GM18907 (cell line): ENCODE data around the gene BICD2.

Source experiments
- ATAC-seq: cut with Tn5 transposase; IDR thresholded peaks from one replicate; pipeline ENCODE4 v1.9.1; 2021; ENCODE audit warnings: mild to moderate bottlenecking, moderate library complexity; ENCODE audit not compliant: unreplicated experiment

Gene BICD2

DNA sequence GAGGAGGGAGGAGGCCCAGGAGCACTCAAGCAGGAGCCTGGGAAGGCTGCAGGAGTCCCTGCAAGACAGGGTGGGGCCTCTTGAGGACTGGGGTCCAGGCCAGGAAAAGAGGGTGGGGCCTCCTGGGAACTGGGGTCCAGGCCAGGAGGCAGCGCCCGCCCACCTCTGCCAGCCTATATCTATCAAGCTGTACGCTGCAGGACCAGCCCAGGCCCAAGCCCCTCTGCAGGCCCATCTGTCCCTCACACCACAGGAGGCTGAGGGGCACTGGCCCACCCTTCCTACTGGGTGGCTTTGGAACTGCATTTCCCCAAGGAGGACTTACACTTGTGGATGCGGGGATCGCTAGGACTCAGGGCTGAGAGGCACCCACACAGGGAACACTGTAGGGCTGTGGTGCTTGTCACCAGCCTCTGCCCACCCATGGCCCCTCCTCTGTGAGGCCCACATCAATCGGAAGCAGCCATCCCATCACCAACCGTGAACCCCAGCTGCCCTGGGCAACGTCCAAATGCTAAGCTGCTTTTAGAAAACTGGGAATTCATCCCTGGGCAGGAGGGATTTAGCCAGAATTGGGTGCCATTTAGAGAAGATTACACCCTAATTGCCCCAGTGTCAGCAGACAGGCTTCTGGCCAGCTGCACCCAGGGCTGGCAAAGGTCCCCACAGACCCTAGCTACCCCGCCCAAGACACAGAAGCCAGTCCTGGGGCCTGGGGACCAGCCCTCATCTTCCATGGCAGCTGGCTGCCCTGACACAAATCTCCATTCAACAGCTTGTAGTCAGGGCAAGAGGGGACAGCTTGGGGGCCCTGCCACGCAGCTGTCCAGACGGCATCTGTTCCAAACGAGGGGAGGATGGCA lies 15.3 kb downstream of the BICD2 start:
- no peak for ATAC-seq

DNA sequence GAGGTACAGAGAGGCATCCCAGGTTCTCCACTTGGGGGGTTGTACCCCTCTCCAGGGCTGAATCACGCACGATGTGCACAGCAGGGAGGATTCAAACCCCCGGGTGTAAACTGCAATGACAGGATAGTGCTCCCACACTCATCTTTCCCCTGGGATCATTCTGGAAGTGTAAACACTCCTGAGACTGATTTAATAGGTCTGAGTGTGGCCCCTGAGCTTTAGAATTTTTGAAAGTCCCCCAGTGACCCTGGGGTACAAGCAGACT lies 16.5 kb downstream of the BICD2 start:
- ATAC-seq: no peak

DNA sequence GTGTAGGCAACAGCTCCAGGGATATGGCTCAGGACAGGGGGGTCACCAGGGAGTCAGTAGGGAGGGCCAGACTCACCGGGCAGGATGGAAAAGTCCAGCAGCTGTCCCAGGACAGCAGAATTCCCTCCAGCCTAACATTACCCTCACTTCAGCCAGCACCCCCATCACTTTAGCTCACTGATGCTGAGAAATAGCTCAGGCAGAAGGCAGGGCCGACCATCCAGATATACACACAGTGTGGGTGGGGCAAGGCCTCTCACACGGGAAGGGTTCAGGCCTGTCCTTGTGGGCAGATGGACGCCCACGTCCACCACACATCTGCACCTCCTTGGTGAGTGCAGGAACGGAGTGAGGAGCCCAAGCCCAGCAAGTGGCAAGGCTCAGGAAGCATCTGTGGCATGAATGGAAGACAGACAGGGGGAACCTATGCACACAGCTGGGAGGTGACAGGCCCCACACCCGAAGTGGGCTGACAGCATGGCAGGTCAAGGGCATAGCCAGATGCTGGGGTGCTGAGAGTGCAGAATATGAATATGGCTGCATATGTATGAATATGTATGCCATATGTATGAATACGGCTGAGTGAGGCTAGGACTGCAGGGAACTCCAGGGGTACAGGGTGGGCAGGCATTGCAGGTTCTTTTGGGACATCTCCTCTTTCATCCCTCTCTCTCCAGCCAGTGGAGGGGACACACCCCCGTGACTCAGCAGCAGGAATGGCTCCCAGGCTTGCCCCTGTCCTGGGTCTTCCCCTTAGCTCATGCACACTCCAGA lies 17.0 kb downstream of the BICD2 start:
- ATAC-seq: no peak

DNA sequence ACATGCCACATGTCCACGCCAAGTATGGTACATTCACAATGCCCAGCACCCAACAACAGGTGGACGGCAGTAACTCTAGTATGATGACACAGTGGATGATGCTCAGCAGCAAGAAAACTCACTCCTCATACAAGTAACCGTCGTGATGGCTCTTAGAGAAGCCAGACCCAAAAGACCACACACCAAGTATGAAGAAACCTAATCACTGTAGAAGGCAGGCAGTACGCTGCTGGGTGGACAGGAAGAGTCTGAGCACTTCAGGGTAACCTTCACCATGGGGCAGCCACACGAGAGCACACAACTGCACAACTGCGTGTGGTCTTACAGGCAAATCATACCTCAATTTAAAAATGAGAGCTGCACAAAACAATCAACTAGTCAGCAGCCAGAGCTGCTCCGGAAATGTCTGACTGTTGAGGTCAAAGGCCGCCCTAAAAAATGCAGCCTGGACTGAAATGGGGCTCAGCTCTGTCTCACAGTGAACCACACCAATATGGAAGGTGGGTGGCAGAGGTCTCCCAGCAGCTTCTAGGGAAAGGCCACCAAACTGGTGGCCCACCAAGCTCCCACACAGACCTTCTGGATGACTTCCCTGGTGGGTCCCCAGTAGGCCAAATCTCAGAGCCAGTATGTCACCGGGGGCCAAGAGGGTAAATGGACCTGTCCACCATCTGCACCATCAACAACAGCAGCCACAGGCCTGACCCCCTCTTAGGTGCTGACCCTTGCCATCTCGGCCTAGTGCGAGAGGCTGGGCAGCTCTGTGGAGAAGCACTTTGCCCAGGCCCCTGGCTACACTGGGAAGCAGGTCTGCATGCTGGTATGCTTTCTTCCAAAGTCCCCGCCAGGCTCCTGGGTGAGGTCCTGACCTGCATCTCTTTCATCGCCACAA lies 17.8 kb downstream of the BICD2 start:
- ATAC-seq: no peak

DNA sequence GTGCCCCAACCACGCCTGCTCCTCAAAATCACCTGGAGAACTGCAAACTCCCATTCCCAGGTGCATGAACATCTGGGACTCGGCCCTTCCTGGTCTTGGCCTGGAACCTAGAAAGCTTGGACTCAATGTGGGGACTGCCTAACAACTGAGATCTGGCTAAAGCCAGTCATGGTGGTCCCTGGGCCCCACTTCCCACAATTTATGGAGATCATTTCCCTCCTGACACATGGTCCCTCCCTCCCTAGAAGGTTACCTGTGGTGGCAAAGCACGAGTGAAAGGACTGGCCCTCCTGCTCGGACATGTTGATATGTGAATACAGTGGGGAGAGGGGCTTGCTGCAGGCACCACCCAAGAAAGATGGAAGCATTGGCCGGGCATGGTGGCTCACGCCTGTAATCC lies 18.8 kb downstream of the BICD2 start:
- no peak for ATAC-seq

DNA sequence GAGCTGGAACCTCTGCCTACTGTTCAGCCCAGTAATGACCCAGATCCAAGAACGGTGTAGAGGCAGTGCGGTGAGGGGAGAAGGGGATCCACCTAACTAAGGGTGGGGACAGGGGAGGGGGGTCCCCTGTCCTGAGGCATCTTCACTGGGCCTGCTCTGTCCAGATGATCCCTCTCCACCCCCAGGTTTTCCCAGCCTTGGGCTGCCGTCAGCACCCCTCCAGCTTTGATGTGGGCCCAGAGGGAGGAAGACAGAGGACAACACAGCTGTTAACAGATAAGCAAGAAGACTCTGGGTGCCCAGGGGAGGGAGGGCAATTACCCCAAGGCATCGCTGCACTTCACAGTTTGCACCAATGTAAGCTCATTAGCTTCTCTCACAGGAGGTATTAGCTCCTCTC lies 19.3 kb downstream of the BICD2 start:
- ATAC-seq: no peak

DNA sequence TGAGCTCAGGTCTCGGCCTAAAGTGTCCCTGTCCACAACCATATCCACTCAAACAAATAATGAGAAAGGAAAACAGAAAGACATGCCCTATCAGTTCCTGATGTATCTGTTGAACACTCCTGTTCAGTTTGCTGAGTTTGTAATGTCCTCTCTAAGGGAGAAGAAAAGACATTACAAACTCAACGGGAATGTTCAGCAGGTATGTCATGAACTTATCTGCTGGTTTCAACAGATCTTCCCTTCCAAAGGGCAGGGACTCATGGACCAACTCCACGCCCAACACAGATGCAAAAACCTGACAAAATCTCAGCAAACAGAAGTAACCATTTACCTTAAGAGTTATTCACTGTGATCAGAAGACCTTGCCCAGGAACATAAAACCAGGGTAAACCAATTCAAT lies 23.7 kb downstream of the BICD2 start:
- ATAC-seq: no peak

DNA sequence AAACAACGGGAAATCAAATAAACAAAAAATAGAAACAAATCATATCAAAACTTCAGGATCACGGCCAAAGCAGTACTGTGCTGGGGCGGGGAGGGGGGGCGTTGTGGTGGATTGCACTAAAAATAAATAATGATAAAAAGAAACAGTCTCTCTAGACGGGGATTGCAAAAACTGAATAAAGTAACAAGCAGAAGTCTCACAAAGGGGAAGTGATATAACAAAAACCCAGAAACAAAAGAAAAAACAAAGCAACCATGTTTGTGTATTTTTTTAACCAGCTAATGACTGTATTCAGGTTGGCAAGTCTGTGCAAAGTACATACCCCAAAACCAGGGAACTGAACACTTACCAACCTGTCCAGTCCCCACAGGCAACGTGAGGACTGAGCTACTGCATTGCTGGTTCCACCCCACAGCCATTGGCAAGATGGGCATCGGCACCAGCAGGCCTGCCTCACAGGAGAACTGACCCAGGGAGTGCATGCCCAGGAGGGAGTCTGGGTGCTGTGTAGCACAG lies 24.1 kb downstream of the BICD2 start:
- no peak for ATAC-seq

DNA sequence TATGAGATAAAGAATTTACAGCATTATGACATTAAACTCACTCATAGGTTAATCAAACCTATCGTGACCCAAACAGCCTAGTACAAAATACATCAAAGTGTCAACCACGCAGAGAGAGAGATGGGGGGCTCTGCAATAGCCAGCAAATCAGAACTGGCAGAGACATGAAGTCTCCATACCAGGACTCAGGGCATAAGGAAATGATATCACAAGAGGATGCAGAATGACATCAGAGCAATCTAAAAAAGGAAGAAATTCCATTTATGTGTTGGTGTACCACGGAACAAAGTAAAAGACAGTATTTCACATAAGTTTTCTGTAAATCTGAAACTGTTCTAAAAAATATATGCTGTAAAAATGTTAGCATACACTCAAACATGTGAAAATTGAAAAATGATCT lies 24.6 kb downstream of the BICD2 start:
- no peak for ATAC-seq

DNA sequence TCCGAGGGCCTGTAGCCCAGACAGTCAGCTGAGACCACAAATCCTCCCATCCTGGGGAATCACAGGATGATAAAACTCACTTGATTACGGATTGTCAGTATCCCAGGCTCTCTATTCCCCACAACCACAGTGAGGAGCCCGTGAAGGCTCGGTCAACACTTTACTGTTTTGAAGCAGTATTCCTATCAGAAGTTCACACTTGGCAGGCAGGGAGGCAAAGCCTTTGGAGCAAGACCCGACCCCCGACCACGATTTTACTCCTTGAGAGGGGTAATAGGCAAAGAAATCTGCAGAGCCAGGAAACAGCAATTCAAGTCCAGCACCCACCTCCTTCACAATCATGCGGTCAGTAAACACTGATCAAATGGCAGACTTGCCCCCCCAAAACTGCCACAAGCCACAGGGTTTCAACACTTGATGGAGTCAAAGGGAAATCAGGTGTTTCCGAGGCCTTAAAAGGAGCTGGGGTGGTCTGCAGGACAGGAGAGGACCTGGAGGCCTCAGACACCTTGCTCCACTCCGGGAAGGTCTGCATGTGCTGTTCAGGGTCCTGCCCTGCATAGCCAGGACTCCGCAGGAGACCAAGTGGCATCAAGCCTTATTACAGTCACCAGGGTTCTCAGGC lies 25.2 kb downstream of the BICD2 start:
- ATAC-seq: no peak

DNA sequence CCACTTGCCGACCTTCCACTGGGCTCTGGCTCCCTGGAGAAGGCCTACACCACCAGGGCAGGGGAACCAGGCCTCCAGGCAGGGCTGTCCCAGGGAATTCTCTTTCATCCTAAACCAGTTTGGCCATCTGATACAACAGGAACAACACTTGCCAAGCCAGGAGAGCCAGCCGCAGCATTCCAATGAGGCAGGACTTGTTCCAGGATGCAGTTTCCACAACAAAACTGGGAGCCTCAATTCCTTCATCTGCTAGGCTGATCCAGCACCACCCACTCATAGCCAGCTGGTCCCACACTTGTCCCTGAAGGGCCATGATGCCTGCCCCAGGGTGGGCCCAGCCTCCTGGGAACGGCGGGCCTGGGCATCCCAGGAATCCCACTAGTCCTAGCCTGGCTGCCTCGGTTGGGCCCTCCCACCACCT lies 26.0 kb downstream of the BICD2 start:
- ATAC-seq: no peak

DNA sequence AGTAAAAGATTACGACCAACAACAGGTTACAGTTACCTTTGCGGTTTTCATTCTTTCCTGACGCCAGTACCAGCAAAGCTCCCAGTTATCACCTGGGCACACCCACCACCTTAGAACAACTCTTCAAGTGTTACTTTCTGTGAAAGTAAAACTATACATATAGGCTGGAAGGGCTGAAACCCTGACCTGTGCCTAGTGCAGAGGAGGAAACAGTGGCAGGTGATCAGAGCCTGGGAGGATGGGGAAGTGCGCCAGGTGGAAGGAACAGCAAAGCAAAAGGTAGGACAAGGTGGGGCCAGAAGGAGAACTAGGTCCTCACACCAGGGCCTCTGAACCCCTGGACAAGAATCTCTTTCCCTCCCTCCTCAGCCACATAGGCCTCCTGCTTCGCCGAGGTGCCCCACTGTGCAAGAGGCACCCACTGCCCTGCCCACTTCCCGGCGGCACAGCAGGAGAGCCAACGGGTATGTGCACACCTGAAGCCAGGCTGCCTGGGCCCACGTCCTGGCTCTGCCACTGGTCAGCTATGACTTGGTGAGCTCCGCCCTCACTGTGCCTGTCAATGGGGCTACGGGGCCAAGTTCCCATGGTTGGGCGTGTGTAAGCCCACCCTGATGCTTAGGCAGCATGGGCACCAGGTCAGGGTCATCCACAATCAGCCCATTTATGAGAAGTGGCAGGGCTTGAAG lies 26.9 kb downstream of the BICD2 start:
- no peak for ATAC-seq

DNA sequence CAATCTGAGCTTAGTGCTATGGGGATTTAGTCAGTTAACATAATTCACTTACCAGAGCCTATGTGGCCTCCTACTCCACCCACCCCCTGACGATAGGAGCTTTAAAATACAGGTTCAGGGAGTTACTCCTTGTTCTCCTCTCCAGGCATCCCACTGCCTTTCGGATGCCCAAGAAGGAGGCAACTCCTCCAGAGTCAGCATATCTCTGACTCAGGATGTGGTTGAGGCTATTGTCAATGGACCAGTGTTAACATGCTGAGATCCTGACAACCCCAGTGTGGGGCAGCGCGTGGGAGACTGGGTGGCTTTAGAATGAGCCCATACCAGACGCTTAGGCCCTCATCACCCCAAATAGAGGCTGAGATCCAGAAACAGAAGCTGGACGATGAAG lies 27.4 kb downstream of the BICD2 start:
- ATAC-seq: no peak

DNA sequence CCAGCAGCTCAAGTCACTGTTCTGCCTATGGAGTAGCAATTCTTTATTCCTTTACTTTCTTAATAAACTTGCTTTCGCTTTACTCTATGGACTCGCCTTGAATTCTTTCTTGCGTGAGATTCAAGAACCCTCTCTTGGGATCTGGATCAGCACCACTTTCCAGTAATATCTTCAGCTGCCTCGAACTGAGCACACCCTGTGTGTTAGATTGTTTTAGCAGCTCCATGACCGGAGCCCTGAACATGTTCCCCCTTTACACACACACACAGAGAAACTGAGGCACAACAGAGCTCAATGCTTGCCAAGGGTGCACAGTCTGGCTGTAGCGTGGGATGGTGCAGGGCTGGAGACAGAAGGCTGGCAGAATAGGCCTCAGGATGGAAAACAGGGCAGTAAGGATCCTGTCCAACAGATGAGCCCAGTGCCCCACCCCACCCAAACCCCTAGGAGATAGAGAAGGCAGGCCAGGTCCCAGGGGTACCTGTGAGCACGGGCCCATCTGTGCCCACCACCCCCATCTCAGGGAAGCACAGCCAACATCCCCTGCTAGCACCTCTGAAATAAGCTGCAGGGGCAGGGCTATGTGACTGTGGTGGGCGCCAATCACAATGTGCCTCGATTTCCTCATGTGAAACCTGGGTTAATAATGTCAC lies 27.9 kb downstream of the BICD2 start:
- no peak for ATAC-seq

DNA sequence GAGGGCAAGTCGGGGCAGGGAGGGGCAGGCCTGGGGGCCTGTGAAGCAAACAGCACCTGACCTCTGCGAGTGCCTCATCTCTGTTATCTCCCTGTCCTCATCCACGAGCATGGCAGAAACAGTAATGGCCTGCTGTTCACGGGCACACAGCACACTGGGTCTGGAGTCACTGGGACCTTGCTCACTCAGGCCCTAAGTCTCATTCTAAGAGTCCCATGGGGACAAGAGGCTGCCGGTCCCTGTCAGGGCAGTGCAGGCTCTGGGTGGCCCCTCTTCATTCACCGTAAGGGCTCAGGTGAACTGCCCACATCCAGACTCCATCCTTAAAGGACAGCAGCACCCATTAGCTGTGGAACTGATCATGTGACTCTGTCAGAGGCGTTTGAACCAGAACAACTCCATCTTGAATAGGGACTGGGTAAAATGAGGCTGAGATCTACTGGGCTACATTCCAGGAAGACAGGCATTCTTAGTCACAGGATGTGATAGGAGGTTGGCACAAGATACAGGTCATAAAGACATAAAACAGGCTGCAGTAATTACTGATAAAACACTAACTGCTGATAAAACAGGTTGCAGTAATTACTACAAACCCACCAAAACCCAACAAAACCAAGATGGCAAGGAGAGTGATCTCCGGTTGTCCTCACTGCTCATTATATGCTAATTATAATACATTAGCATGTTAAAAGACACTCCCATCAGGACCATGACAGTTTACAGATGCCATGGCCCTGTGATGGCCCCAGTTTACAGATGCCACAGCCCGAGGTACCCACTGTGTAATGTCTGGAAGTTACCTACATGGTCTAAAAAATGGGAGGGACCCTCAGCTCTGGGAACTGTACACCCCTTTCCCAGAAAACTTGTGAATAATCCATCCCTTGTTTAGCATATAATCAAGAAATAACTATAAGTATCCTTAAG lies 28.7 kb downstream of the BICD2 start:
- no peak for ATAC-seq

DNA sequence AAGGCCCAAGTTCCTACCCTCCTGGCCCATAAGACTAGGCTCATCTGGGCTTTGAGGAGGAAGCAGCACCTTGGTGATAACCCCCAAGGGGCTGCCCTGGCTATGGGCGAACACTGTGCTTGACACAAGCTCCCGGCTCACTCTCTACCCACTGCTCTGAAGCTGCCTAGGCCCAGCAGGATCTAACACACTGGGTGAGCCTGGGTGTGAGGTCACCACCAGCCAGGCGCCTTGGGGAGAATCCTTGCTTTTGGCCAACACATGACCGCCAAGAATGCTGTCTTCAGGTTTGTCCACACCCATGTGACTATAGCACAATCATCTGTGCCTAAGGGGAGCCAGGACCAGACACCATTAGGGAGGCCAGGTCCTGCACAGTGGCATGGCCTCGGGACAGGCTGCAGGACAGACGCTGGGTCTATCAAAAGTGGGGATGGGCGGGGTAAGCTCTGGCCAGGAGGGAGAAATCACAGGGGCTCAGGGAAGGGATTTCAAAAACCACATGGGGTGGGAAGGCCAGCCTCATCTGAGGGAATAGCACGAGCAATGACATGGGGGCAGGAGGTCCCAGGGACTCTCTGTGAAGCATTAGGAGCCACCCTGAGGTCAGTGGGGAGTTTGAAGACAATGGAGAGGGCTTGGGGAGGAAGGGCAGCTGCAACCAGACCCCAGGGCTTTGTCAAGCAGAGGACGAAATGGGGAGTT lies 29.6 kb downstream of the BICD2 start:
- ATAC-seq: no peak

DNA sequence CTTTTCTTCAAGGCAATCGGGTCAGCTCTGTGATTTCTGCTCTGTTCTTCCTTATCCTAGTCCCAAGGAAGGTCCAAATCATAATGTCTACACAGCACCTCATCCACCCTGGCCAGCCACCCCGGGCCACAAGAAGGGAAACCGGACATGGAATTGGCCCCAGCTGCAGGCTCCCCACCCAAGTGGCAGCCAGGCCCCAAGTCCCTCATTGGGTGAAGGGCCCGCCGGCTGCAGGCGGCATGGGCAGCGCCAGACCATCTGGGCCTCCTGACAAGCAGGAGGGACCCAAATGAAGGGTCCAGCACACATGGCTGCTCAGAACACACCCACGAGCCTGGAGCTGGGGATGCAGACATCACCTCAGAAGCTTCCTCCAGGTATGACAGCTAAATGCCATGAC lies 33.7 kb downstream of the BICD2 start:
- ATAC-seq: no peak

DNA sequence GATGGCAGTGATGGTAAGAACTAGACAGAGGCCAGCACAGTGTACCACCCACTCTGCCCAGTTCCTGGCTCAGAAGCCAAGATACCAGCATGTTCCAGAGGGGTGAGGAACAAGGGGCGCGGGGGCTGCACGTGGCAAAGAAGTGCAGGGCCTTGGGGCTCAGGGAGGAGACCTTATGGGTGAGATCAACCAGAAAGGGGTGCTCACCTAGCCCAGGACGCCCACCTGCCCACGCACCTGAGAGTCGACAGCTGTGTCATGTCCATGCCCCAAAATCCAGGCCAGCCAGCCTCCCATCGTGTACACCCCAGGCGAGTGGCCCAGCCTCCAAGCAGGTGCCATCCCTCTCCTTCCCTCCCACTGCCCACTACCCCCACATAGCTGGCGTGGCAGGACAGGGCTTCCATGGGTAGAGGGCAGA lies 34.9 kb downstream of the BICD2 start:
- peak; percentile 14 for ATAC-seq
